ENCODE results near the gene ATMIN. TPM values are rescaled to one million over a fixed set of nuclear protein-coding genes. Genes with fewer than 3 reads are reported as not detected.

The ATMIN gene
- total and polyA plus RNA-seq, 2 donors (not counting 3 experiments of a cell fraction or from before 2014, with no cell fraction given): 15.0 to 22.4 TPM

- no peak for DNase-seq (ENCODE audit: low read depth, low spot score)
- no TSS peak for BruUV-seq (replicated peaks)
- CTCF ChIA-PET: no interaction called here
- H3K4me1 ChIP-seq (ENCODE audit: control insufficient read depth, extremely low read depth, insufficient read depth, low read length): peaks cover 7% of the 10 kb centered on the region
- POLR2A ChIA-PET: no interaction called here
- no peaks in the 10 kb centered on the region for H3K27me3 ChIP-seq (ENCODE audit: control insufficient read depth in 2 of 2, insufficient read depth in 2 of 2, low read length in 2 of 2)
- intact Hi-C loops (cut with micrococcal nuclease): no loop called here
- no peak overlapping the region for H3K4me3 ChIP-seq (replicated peaks in 1 of 3; ENCODE audit: insufficient read depth in 1 of 3, low read depth in 1 of 3, low read length in 3 of 3)
- H3K79me2 ChIP-seq (ENCODE audit: control insufficient read depth, insufficient read depth, low read length): no peaks in the 10 kb centered on the region
- no peak overlapping the region for H3K9ac ChIP-seq (replicated peaks; ENCODE audit: extremely low read depth, insufficient read depth, low read length)
- FAIRE-seq: no peak
- H3K9me1 ChIP-seq (replicated peaks; ENCODE audit: control insufficient read depth, extremely low read depth, insufficient read depth, low read length): no peaks in the 10 kb centered on the region
- no peaks in the 10 kb centered on the region for H3K36me3 ChIP-seq (ENCODE audit: control insufficient read depth in 2 of 2, extremely low read depth in 1 of 2, insufficient read depth in 2 of 2, low read length in 2 of 2)
- no peak overlapping the region for H3K27ac ChIP-seq (ENCODE audit: insufficient read depth, low read depth, low read length)
- TF ChIP-seq, protein P1, sequence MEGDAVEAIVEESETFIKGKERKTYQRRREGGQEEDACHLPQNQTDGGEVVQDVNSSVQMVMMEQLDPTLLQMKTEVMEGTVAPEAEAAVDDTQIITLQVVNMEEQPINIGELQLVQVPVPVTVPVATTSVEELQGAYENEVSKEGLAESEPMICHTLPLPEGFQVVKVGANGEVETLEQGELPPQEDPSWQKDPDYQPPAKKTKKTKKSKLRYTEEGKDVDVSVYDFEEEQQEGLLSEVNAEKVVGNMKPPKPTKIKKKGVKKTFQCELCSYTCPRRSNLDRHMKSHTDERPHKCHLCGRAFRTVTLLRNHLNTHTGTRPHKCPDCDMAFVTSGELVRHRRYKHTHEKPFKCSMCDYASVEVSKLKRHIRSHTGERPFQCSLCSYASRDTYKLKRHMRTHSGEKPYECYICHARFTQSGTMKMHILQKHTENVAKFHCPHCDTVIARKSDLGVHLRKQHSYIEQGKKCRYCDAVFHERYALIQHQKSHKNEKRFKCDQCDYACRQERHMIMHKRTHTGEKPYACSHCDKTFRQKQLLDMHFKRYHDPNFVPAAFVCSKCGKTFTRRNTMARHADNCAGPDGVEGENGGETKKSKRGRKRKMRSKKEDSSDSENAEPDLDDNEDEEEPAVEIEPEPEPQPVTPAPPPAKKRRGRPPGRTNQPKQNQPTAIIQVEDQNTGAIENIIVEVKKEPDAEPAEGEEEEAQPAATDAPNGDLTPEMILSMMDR (IDR thresholded peaks at IDR 0.05; ENCODE audit: extremely low read depth in 1 of 2, insufficient read depth in 1 of 2, low read depth in 1 of 2, low read length in 2 of 2): no peak
- TF ChIP-seq GATA2 (IDR thresholded peaks at IDR 0.05; ENCODE audit: insufficient read depth, insufficient read length, low read depth, low read length) (no peak), POLR2AphosphoS5 (IDR thresholded peaks at IDR 0.05; ENCODE audit: insufficient read depth, low read depth, low read length) (no peak), MYC (IDR thresholded peaks at IDR 0.05; ENCODE audit: low read depth, low read length) (no peak), JUN (IDR thresholded peaks at IDR 0.05; ENCODE audit: borderline replicate concordance, insufficient read depth, insufficient read length, low read depth) (no peak), MAX (IDR thresholded peaks at IDR 0.05; ENCODE audit: insufficient read depth, insufficient read length) (no peak), FOS (IDR thresholded peaks at IDR 0.05; ENCODE audit: borderline replicate concordance, insufficient read depth, low read length) (no peak), EZH2 (IDR thresholded peaks at IDR 0.05; ENCODE audit: borderline replicate concordance, low read depth, low read length, severe bottlenecking) (no peak), POLR2A (IDR thresholded peaks at IDR 0.05; ENCODE audit: low read depth, low read length) (no peak)
- H4K20me1 ChIP-seq (replicated peaks; ENCODE audit: control insufficient read depth, extremely low read depth, insufficient read depth, low read length): no peaks in the 10 kb centered on the region
- H3K4me2 ChIP-seq (ENCODE audit: insufficient read depth, low read length): no peak overlapping the region
- no peak overlapping the region for H2AFZ ChIP-seq (ENCODE audit: low read depth, low read length)
- dilution Hi-C loops (cut with MboI; ENCODE audit: extremely low pct_ligation_motif_present, low sequenced_read_pairs): no loop called here
- no peaks in the 10 kb centered on the region for H3K9me3 ChIP-seq (replicated peaks; ENCODE audit: control insufficient read depth, insufficient read depth, low read length)
Measured at GRCh38 chr16:81081014-81081413, 45.4 kb downstream of the ATMIN start.

Measured in endothelial cell of umbilical vein (primary cell).